ENCODE measurements around the gene CALHM3.
"Not testable (repeated sequence)": the region's sequence is repeated elsewhere in the genome, so short reads cannot be mapped to it uniquely, and the experiment has no call there.

CALHM3 gene

GRCh38 chr10:103479135-103479534, at the start of gene CALHM3:
CALHM3 (minus strand) TSS chr10:103479240; CDS start chr10:103479032, 208 bp downstream.
- no peak for DNase-seq

DNA sequence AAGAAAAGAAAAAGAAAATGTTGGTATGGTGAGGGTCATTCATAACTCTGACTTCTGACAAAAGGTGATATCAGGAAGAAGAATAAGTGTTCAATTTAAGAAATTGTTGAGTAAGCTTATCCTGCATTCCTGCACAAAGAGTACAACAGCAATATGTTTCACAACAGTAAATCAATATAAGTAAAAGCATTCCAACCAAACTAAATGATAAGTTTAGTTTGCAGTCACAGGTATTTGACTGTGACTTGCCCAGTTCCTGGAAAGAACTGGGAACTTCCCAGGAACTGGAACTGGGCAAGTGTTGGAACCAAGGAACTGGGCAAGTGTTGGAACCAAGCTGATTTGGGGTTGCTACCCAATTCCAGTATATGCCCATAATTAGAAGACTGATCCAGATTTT, 49.5 kb upstream of the CALHM3 start:
- DNase-seq, result no peak

DNA sequence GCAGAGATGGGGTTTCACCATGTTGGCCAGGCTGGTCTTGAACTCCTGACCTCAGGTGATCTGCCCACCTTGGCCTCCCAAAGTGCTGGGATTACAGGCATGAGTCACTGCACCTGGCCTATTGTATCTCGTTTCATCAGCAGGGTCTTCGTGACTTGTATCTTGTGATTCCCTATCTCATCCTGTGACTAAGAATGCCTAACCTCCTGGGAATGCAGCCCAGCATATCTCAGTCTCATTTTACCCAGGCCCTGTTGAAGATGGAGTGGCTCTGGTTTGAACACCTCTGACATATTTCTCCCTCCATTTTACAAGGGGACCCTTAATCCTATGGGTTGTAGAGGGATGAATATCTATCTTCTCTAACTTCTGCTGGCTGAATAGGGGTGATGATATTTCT, 48.4 kb upstream of the CALHM3 start:
- DNase-seq, result not testable (repeated sequence)

DNA sequence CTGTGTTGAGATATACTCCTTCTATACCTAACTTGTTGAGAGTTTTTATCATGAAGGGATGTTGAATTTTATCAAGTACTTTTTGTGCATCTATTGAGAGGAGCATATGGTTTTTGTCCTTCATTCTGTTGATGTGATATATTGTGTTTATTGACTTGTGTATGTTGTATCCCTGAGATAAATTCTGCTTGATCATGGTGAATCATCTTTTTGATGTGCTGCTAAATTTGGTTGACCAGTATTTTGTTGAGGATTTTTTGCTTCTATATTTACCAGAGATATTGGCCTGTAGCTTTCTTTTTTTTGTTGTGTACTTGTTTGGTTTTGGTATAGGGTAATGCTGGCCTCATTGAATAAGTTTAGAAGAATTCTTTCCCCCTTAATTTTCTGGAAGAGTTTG, 46.9 kb upstream of the CALHM3 start:
- DNase-seq, result no peak

GRCh38 chr10:103523683-103524082, 44.6 kb upstream of the CALHM3 start:
- DNase-seq, result no peak

- not testable (repeated sequence) for DNase-seq
Observed at GRCh38 chr10:103522006-103522405, 43.0 kb upstream of the CALHM3 start.

- DNase-seq, result no peak
Observed at GRCh38 chr10:103519798-103520197, 40.8 kb upstream of the CALHM3 start.

DNA sequence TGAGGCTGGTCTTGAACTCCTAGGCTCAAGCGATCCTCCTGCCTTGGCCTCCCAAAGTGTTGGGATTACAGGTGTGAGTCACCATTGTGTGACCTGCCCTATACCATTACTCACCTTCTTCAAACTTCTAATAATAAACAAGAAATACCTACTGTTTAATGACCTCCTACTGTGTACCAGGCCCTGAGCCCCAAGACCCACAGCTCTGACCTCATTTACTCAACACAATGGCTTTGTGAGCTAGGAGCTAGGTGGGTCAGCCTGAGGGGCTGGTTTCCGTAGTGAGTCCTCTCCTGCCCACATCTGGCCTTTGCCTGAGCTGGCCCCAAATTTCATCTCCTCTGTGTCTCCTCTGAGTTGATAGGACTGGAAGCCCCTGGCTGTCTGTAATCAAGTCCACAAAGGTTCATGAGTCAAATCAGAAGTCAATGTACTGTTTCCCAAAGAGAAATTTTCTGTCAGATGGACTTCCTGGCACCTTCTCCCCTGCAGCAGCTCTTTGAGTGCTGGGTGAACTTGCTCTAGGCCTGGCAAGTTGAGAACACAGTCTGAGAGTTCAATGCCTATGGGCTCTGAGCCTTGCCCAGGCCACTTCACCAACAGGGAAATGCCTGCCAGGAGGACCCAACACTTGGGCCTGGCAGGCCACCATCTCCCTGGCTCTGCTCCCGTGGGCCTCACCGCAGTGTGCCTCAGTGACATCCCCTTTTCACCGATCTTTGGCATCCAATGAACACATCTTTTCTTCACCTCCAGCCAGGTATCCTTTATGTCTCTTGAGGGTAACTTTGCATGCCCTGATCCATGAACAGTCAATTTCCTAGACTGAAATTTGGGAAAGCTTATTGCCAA, 38.4 kb upstream of the CALHM3 start:
- DNase-seq, result no peak

GRCh38 chr10:103514244-103514643, 35.2 kb upstream of the CALHM3 start:
- no peak for DNase-seq

DNA sequence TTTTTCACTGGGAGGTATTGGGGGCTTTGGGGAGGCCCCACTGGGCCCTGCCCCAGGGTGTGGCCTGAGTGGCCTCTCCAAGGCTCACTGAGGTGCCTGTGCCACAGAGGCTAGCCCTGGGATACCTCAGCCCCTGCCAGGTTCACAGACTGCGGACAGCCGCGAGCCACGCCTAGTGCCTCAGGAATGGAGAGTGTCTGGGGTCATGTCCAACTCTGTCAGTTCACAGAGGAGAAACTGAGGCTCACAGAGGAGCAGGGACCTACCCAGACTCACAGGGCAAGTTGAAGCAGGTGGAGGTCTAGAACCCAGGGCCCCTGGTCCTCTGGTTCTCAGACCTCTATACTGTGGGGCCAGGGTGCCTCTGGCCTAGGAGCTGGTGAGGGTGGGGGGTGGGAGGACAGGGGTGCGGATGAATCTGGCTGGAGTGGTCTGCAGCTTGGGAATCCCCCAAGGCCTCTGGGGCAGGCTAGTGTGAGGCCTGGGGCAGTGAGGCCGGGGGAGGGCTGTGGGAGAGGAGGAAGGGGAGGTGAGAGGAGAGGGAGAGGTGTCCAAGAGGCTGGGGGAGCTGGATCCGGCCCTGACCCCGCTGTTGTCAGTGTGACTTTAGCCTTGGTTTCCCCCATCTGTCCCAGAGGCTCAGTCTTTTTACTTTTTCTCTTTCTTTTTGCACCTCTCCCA, 34.5 kb upstream of the CALHM3 start:
- no peak for DNase-seq

DNA sequence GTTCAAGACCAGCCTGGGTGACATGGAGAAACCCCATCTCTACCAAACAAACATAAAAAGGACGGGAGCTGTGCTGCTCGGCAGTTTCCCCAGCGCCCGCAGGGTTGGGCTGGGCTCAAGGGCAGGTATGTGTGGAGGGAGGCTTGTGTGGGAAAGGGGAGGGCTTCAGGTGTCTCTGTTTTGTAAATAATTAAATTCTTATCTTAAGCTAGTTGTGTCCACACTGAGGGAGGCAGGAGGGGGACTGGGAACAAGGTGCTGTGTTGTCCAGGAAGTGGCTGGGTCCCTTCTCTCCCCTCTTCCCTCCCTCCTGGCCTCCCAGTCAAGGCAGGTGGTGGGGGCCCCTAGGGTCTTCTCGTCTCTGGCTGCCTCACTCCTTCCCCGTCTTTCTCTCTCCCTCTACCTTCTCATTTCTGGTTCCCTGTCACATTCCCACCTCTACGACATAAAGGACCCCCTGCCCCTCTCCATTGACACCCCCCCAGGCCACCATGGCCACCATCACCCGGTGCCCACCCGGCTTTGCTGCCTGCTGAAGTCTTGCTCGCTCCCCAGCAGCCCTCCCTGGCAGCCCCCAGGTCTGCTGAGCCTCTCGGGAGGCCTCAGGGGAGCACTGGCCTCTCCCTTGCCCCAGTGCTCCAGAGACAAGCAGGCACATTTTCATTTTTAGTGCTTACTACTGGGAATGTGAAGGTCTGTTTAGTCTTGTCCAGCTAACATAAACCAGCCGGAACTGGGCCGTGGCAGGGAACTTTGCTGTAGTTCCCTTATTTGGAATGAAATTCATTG, 33.7 kb upstream of the CALHM3 start:
- DNase-seq, result no peak

DNA sequence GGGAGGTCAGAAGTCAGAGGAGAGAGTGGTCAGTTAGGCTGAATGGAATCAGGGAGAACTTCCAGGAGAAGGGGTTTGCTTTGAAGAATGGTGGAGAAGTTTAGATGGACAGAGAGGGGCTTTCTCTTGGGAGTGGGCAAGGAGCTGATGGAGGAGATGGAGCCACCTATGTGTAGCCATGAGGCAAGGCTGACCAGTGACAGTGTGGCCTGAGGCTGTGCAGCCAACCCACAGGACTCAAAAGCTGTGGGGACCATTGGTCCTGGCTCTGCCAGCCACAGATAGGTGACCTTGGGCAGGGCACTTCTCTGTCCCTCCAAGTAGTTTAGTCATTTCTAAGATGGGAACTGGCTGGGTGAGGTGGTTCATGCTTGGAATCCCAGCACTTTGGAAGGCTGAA, 33.1 kb upstream of the CALHM3 start:
- DNase-seq, result no peak

GRCh38 chr10:103510791-103511752, 32.0 kb upstream of the CALHM3 start:
- DNase-seq, result no peak

- no peak for DNase-seq
Observed at GRCh38 chr10:103510046-103510685, 31.1 kb upstream of the CALHM3 start.

- no peak for DNase-seq
Observed at GRCh38 chr10:103507235-103508191, 28.5 kb upstream of the CALHM3 start.

DNA sequence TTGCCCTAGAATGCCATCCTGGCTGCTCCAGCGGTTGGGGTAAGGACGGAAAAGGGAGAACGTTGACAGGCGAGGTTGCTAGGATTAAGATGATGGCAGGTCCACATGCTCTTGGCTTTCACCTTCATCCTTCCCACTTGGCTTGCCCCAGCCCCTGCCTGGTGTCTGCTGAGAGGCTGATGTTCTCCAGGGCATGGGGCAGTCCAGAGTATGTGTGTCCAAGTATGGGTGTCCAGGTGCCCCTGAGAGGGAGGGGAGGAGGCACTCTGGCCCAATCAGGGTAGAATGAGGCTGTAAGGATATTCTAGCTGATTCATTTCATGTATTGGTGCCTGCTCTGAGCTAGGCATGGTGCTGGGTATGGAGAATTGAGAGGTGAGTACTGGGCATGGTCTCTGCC, 27.0 kb upstream of the CALHM3 start:
- DNase-seq, result no peak

DNA sequence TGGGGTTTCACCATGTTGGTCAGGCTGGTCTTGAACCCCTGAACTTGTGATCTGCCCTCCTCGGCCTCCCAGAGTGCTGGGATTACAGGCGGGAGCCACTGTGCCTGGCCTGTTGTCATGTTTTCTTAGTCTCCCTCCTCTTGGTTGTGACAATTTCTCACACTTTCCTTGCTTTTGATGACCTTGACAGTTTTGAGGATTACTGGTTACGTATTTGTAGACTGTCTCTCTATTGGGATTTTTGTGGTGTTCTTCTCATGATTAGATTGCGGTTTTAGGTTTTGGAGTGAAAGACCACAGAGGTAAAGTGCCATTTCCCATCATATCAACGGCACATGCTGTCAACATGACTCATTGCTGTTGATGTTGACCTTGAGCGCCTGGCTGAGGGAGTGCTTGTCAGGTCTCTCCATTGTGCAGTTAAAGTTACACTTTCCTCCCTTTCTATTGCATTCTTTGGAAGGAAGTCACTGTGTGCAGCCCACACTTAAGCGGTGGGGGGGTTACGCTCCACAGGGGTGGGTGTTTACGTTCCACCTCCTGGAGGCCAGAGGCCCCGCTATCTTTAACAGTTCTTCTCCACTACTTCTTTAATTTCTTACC, 25.2 kb upstream of the CALHM3 start:
- no peak for DNase-seq

DNA sequence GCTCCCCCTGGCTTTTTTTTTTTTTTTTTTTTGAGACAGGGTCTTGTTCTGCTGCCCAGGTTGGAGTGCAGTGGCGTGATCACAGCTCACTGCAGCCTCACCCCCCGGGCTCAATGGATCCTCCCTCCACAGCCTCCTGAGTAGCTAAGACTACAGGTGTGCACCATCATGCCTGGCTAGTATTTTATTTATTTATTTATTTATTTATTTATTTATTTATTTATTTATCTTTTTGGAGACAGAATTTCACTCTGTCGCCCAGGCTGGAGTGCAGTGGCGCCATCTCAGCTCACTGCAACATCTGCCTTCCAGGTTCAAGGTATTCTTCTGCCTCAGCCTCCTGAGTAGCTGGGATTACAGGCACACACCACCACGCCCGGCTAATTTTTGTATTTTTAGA, 24.7 kb upstream of the CALHM3 start:
- DNase-seq, result not testable (repeated sequence)

- DNase-seq, result no peak
Observed at GRCh38 chr10:103502849-103503660, 24.0 kb upstream of the CALHM3 start.
